Testis (tissue), 2 donors: ENCODE data around the gene ADORA1.

Experiments used
- CTCF ChIP-seq, 3 experiments: fragments of 450-650 bp in 2 of 3; fragments of 200-600 bp in 1 of 3; sonication (generic) in 1 of 3; IDR thresholded peaks; one replicate each; pipeline ENCODE4 v1.5.1; 2016 to 2019; ENCODE audit warnings: antibody characterized with exemption in 3 of 3, mild to moderate bottlenecking in 2 of 3, moderate library complexity in 1 of 3
- POLR2A ChIP-seq: fragments of 450-650 bp; IDR thresholded peaks from one replicate; pipeline ENCODE4 v1.6.1; 2017; ENCODE audit warnings: antibody characterized with exemption, mild to moderate bottlenecking, moderate library complexity

- TF ChIP-seq CTCF (IDR thresholded peaks at IDR 0.05) (peak; percentile 74 to 80 (median 74)), POLR2A (no peak)
Measured at GRCh38 chr1:203172184-203173010, 44.9 kb downstream of the ADORA1 start.
